Astrocyte (in vitro differentiated cells and primary cell): Measurements from ENCODE around the gene PARD3B. TPM values are rescaled to one million over a fixed set of nuclear protein-coding genes. Genes with fewer than 3 reads are reported as not detected.

Experiments
- DNase-seq: peaks from one replicate; pipeline ENCODE4 v3.0.0-alpha.2; 2010; ENCODE audit warnings: low read depth
- FAIRE-seq: peaks from 2 replicates; lab custom pipeline; 2011; peaks lifted over from hg19 to GRCh38; lab: Jason Lieb, UNC
- H2AFZ ChIP-seq: 2 replicates; pipeline ENCODE4 v1.6.0; 2012; ENCODE audit warnings: low read depth, low read length, inconsistent platforms
- H3K27ac ChIP-seq: 2 replicates; pipeline ENCODE4 v1.5.1; 2011; ENCODE audit warnings: low read depth, low read length, inconsistent platforms
- H3K27me3 ChIP-seq: 2 replicates; pipeline ENCODE4 v1.6.0; 2011; ENCODE audit warnings: low read length, inconsistent platforms; ENCODE audit not compliant: insufficient read depth
- H3K36me3 ChIP-seq: 2 replicates; pipeline ENCODE4 v1.5.1; 2011; ENCODE audit warnings: low read length, inconsistent platforms; ENCODE audit not compliant: insufficient read depth
- H3K4me1 ChIP-seq: 2 replicates; pipeline ENCODE4 v1.5.1; 2011; ENCODE audit warnings: low read length, inconsistent platforms; ENCODE audit not compliant: insufficient read depth
- H3K4me2 ChIP-seq: 2 replicates; pipeline ENCODE4 v1.6.0; 2012; ENCODE audit warnings: low read length, inconsistent platforms
- H3K4me3 ChIP-seq: 2 replicates; pipeline ENCODE4 v1.5.1; 2011; ENCODE audit warnings: low read depth, mild to moderate bottlenecking, low read length, inconsistent platforms; ENCODE audit not compliant: insufficient read depth
- H3K79me2 ChIP-seq: 2 replicates; pipeline ENCODE4 v1.6.0; 2012; ENCODE audit warnings: mild to moderate bottlenecking, low read length, inconsistent platforms; ENCODE audit not compliant: insufficient read depth
- H3K9ac ChIP-seq: 2 replicates; pipeline ENCODE4 v1.6.0; 2012; ENCODE audit warnings: mild to moderate bottlenecking, low read length, inconsistent platforms
- H3K9me3 ChIP-seq: 2 replicates; pipeline ENCODE4 v1.5.1; 2012; ENCODE audit warnings: low read depth, mild to moderate bottlenecking, low read length, inconsistent platforms; ENCODE audit not compliant: insufficient read depth
- H4K20me1 ChIP-seq: 2 replicates; pipeline ENCODE4 v1.6.0; 2012; ENCODE audit warnings: low read length, inconsistent platforms; ENCODE audit not compliant: insufficient read depth
- H3K27ac Mint-ChIP-seq: one replicate; pipeline ENCODE4 v1.8.0; 2021; ENCODE audit warnings: mild to moderate bottlenecking, mixed read lengths; ENCODE audit not compliant: unreplicated experiment
- H3K27me3 Mint-ChIP-seq: one replicate; pipeline ENCODE4 v1.8.0; 2021; ENCODE audit warnings: low read depth, mixed read lengths; ENCODE audit not compliant: unreplicated experiment
- H3K36me3 Mint-ChIP-seq: one replicate; pipeline ENCODE4 v1.8.0; 2021; ENCODE audit warnings: low read depth, mixed read lengths; ENCODE audit not compliant: unreplicated experiment
- H3K4me1 Mint-ChIP-seq: one replicate; pipeline ENCODE4 v1.8.0; 2021; ENCODE audit warnings: low read depth, mixed read lengths; ENCODE audit not compliant: unreplicated experiment
- H3K4me3 Mint-ChIP-seq: one replicate; pipeline ENCODE4 v1.8.0; 2021; ENCODE audit warnings: mild to moderate bottlenecking, moderate library complexity, mixed read lengths; ENCODE audit not compliant: unreplicated experiment
- H3K9me3 Mint-ChIP-seq: one replicate; pipeline ENCODE4 v1.8.0; 2021; ENCODE audit warnings: mild to moderate bottlenecking, mixed read lengths; ENCODE audit not compliant: unreplicated experiment
- CTCF ChIP-seq: IDR thresholded peaks from 2 replicates; pipeline ENCODE4 v1.5.1; 2011; ENCODE audit warnings: low read depth, mild to moderate bottlenecking, inconsistent platforms, low read length, moderate library complexity; ENCODE audit not compliant: insufficient read depth
- EZH2 ChIP-seq: IDR thresholded peaks from 2 replicates; pipeline ENCODE4 v1.6.1; 2012; ENCODE audit warnings: mild to moderate bottlenecking, low read length, inconsistent platforms; ENCODE audit not compliant: insufficient read depth
- total RNA-seq: library from RNA; stranded (reverse); gene quantifications from 2 replicates; pipeline ENCODE4 v1.2.1, GENCODE V29; 2021

Gene PARD3B
- total RNA-seq, 1 donor from 2014 or later, result 6.5 TPM

DNA sequence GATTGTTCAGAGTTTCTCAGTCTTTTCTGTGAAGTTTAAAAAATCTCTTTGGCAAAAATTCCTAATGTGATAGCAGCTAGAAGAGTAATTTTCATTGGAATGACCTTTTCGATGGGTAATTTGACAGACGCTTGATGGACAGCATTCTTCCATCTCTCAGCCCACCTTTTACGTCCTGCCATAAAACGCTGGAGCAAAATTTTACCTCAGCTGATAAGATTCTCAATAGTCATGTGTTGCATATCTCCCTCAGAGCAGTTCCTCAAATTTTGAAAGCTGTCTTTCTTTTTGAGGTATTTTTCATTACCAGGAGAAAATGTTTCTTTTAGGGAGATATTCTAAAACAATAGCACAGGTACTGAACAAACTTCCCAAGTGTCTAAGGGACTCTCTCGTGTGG, 441.4 kb downstream of the PARD3B start:
- no peak overlapping the region for H2AFZ ChIP-seq
- no peak overlapping the region for H3K27ac ChIP-seq
- no peak overlapping the region for H3K4me2 ChIP-seq
- no peaks in the 10 kb centered on the region for H3K79me2 ChIP-seq
- H3K9me3 ChIP-seq, result no peaks in the 10 kb centered on the region
- H3K36me3 ChIP-seq, result no peaks in the 10 kb centered on the region
- H3K4me1 ChIP-seq, result no peaks in the 10 kb centered on the region
- Mint-ChIP-seq H3K4me3 (no peak overlapping the region), H3K9me3 (peaks cover 2% of the 10 kb centered on the region), H3K27ac (no peak overlapping the region), H3K36me3 (no peaks in the 10 kb centered on the region), H3K27me3 (no peaks in the 10 kb centered on the region), H3K4me1 (peaks cover 4% of the 10 kb centered on the region)
- H3K9ac ChIP-seq, result no peak overlapping the region
- no peaks in the 10 kb centered on the region for H4K20me1 ChIP-seq
- FAIRE-seq (no peak), DNase-seq (no peak)
- H3K4me3 ChIP-seq, result no peak overlapping the region
- TF ChIP-seq CTCF (no peak), EZH2 (no peak)
- no peaks in the 10 kb centered on the region for H3K27me3 ChIP-seq

DNA sequence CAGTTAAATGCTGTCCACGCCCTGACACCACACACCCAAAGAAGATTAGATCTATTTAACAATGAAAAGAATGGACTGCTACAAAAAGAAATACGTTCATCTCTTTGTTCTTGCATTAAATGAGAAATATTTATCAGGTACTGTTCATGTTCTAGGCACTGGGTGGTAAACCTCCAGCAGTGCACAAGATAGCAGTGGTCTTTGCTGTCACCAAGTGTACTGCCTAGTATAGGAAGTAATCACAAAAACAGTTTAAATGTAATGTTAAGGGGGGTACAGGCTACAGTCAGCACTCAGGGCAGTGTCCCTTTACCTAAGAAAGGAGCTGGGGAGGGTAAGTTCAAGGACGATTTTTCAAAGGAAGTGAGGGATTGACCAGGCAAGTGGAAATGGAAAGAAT, 443.6 kb downstream of the PARD3B start:
- no peaks in the 10 kb centered on the region for H3K36me3 Mint-ChIP-seq
- no peaks in the 10 kb centered on the region for H3K9me3 ChIP-seq
- H3K4me1 ChIP-seq, result no peaks in the 10 kb centered on the region
- no peak overlapping the region for H3K27ac Mint-ChIP-seq
- no peak overlapping the region for H3K4me3 ChIP-seq
- DNase-seq (no peak), FAIRE-seq (no peak)
- H3K27ac ChIP-seq, result no peak overlapping the region
- no peaks in the 10 kb centered on the region for H3K27me3 Mint-ChIP-seq
- H3K9me3 Mint-ChIP-seq, result peaks cover 2% of the 10 kb centered on the region
- no peak overlapping the region for H3K9ac ChIP-seq
- H3K4me2 ChIP-seq, result no peak overlapping the region
- TF ChIP-seq EZH2 (no peak), CTCF (no peak)
- H3K36me3 ChIP-seq, result no peaks in the 10 kb centered on the region
- no peak overlapping the region for H2AFZ ChIP-seq
- no peaks in the 10 kb centered on the region for H3K79me2 ChIP-seq
- H4K20me1 ChIP-seq, result no peaks in the 10 kb centered on the region
- H3K4me3 Mint-ChIP-seq, result no peak overlapping the region
- H3K27me3 ChIP-seq, result no peaks in the 10 kb centered on the region
- no peaks in the 10 kb centered on the region for H3K4me1 Mint-ChIP-seq

- Histone ChIP-seq H4K20me1 (no peaks in the 10 kb centered on the region), H3K4me1 (no peaks in the 10 kb centered on the region)
Observed at GRCh38 chr2:204989877-204990276, 444.6 kb downstream of the PARD3B start.

More at GRCh38 chr2:204989877-204990276, 444.6 kb downstream of the PARD3B start:
- H3K27ac Mint-ChIP-seq, result no peak overlapping the region
- no peaks in the 10 kb centered on the region for H3K9me3 ChIP-seq
- peaks cover 2% of the 10 kb centered on the region for H3K9me3 Mint-ChIP-seq
- no peak overlapping the region for H3K4me3 ChIP-seq
- H3K36me3 ChIP-seq, result no peaks in the 10 kb centered on the region
- no peaks in the 10 kb centered on the region for H3K27me3 ChIP-seq
- FAIRE-seq (no peak), DNase-seq (no peak)
- H3K27me3 Mint-ChIP-seq, result no peaks in the 10 kb centered on the region
- no peaks in the 10 kb centered on the region for H3K36me3 Mint-ChIP-seq
- no peak overlapping the region for H3K4me2 ChIP-seq
- no peak for TF ChIP-seq EZH2
- no peak for TF ChIP-seq CTCF
- H2AFZ ChIP-seq, result no peak overlapping the region
- H3K27ac ChIP-seq, result no peak overlapping the region
- no peaks in the 10 kb centered on the region for H3K4me1 Mint-ChIP-seq
- no peaks in the 10 kb centered on the region for H3K79me2 ChIP-seq
- no peak overlapping the region for H3K9ac ChIP-seq
- H3K4me3 Mint-ChIP-seq, result no peak overlapping the region
